ENCODE measurements around the gene DYSF.

DNA sequence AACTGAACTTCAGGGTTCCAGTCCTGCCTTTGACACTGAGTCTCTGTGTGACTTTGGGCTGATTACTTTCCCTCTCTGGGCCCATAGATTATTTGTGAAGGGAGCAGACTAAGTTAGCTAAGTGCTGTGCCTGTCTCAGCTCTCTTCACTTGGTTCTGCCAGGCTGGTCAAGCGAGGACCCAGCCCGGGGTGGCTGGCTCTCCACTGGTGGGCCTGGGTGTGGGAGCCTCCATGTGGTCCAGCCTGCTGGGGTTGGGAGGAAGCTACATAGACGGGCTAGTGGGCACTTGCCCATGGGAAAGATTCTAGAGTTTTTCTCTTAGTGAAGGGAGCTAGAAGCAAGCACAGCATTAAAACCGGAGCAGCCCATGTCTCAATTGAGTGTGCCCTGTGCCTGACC lies 59.0 kb downstream of the DYSF start:
- TF ChIP-seq SUZ12 (IDR thresholded peaks at IDR 0.05) (no peak), NFRKB (IDR thresholded peaks at IDR 0.05) (no peak), FOXM1 (IDR thresholded peaks at IDR 0.05; ENCODE audit: borderline replicate concordance) (no peak), HDGF (IDR thresholded peaks at IDR 0.05; ENCODE audit: borderline replicate concordance) (no peak), ZNF384 (IDR thresholded peaks at IDR 0.05) (no peak), LEF1 (IDR thresholded peaks at IDR 0.05; ENCODE audit: borderline replicate concordance) (no peak), BHLHE40 (IDR thresholded peaks at IDR 0.05; ENCODE audit: borderline replicate concordance) (no peak), FOXA1 (IDR thresholded peaks at IDR 0.05) (no peak), L3MBTL2 (conservative IDR thresholded peaks at IDR 0.05) (no peak)
